NCI-H2107 (cell line): ENCODE results near the gene FRMD4B.

Experiments
- DNase-seq: peaks from one replicate; lab custom pipeline; 2025; lab: John Stamatoyannopoulos, UW

The FRMD4B gene

DNA sequence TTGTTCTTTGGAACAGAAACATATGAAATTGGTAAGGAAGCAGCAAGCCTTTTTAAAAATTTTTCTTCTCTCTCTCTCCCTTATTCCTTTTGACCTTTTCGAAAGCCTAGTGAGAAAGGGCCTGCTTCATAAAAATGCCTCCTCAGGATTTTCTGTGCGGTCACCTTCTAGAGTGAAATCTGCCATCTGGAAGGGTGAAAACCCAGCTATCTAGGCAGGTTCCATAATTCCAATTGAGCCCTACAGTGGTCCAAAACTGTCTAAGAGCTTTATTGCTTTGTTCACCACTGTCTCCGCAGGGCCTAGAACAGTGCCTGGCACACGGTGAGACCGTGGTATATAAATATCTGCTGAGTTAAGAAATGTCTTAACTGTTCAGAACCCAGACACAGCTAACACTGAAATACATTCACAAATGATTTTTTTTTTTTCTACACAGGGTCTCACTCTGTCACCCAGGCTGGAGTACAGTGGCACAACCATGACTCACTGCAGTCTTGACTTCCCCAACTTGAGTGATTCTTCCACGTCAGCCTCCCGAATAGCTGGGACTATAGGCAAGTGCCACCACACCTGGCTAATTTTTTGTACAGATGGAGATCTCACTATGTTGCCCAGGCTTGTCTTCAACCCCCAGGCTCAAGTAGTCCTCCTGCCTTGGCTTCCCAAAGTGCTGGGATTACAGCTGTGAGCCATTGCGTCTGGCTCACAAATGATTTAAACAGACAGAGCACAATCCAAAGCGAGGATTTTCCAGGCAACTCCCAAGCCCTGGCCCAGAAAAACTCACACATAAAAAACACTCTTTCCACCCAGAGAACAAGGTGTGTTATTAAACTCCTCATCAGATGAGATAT is 64.4 kb downstream of the FRMD4B start:
- DNase-seq: no peak

GRCh38 chr3:69320871-69321271 is 65.0 kb downstream of the FRMD4B start:
- no peak for DNase-seq

DNA sequence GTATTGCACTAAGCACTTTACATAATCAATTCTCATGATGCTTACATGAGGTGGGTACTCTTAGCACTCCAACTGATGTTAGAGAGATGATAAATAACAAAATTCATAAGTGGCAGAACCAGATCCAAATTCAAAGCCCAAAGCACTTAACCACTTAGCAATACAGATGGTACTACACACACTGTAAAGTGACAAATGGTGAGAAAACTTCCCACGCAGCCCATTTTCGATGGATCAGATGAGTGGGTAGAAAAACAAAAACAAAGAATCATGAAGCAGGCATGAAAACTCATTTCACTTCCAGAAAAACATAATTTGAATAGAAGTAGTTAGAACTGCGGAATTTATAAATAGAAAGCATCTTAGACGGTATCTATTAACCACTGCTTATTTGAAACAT is 66.2 kb downstream of the FRMD4B start:
- DNase-seq: no peak

GRCh38 chr3:69318410-69318809 is 67.5 kb downstream of the FRMD4B start:
- DNase-seq: no peak

DNA sequence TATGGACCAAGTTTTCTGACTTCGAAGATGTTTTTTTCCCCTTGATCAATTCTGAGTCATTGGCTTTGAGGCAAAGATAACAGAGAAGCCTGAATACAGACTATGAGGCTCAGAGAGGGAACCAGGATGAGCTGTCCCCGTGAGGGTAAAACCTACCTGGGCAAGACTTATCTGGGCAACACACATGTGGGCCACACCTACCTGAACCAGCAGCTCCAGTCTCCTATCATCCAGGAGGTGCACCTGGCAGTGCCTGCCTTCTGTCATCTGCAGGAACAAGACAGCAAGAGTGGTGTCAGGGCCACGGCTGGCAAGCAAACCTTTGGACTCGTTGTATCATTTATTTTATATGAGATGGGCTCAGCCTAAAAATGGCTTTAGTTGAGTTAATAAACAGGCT is 72.6 kb downstream of the FRMD4B start:
- no peak for DNase-seq

DNA sequence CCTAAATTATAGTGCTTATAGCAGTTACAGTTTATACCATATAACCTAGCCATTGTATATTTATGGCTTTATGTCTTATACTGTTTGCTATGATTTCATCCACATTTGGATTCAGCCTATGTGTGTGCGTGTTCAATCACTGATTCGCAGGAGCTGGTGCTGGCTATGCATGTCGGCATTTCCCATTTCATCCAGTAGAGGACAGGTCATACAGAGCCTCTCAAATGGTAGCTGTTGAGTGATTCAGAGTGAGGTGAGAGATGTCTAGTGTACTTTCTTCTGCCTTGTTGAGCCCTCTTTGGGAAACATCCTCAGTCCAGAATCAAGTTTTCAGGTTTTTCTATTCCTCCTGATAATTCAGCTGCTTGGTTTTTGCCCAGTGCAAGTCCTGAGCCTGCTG is 76.1 kb downstream of the FRMD4B start:
- DNase-seq: no peak

DNA sequence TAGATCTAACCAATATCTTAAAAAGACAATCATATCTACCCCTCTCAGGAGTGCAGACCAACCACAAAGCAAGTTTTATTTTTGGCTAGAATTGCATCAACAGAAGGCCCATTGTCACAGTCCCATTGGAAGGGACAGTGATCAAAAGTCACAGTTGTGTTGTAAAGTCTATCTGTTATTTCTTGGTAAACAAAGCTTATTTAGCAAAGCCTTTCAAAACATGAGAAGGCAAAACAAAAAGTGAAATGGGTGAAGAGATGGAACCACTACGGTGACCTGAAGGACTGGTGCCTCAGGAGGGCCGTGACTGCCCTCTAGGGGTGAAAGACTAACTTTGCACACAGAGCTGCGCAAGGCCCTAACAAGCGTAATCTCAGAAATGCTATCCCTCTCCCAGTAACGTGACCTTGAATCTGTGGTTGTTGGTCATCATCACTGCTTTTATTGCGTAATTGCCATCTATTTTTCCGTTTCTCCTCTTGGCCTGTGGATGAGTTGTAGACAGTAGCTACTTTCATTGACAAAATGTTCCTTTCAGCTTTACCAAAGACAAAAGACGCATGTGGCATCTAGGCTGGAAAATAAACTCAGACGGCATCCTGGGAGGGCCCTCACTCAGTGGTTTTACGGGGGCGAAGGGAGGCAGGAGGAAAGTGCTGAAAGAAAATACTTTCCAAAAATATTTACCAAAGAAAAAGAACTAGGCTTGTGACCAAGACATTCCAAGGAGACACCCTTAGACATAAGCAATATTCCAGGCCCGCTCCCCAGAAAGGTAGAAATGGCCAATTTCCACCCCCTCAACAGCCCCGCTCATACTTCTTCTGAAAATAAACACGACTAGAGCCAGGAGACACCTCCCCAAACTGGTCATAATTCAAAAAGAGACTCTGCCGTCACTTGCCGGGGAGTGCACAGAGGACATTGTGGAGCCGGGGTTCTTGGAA is 79.4 kb downstream of the FRMD4B start:
- peak; percentile 26 for DNase-seq

GRCh38 chr3:69305011-69305410 is 80.9 kb downstream of the FRMD4B start:
- DNase-seq: no peak

- DNase-seq: no peak
Observed at GRCh38 chr3:69304396-69304795, 81.5 kb downstream of the FRMD4B start.

DNA sequence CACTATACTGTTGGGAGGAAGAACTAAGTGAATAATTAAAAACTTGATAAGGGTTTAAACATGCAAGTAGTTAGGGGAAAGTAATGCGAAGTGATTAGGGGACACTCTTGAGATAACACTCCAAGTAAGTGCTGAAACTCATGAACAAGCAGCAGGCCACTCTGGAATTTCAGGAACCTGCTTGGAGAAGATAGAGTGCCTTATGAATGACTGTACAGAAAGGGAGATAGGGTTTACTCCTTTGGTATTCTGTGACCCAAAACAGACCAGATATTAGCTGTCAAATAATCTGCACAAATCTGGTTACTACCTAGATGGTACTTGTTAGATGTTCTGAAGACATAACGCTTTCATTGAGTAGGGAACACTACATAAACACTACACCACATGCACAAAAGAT is 85.6 kb downstream of the FRMD4B start:
- DNase-seq: no peak

DNA sequence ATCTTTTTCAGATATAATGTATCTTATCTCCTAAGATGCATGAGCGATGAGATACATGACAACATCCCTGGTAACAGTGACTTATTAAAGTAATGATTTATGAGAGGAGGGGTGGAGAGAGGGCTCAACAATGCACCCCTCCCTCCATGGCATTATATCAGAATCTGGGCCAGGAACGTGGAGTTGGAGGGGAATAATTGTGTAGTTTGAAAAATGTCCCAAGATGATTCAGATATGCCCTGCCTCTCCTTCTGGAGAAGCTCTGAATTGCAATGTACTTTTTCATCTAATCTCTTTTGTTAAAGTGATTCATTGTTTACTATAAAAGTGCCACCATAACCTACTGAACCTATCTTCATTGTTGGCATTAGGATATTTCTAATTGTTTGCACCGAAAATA is 86.5 kb downstream of the FRMD4B start:
- no peak for DNase-seq

GRCh38 chr3:69297501-69297900 is 88.4 kb downstream of the FRMD4B start:
- no peak for DNase-seq

DNA sequence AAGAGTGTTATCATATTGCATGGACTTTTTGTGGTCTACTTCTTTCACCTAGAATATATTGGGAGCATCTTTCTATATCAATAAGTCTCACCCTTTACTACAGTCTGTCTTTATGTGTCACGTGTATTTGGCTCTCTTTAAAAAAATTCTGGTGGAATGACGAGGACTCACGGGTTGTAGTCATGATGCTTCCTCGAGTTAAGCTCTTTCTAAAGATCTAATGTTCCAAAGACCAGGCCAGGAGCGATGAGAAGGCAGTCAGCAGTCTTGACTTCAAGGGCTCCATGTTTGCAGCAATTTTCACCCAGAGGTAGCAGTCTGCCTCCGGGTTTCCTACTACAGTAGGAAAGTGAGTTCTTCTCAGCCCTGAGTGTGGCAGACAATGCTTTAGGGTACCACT is 88.9 kb downstream of the FRMD4B start:
- DNase-seq: no peak

- no peak for DNase-seq
Observed at GRCh38 chr3:69294014-69294766, 91.7 kb downstream of the FRMD4B start.

DNA sequence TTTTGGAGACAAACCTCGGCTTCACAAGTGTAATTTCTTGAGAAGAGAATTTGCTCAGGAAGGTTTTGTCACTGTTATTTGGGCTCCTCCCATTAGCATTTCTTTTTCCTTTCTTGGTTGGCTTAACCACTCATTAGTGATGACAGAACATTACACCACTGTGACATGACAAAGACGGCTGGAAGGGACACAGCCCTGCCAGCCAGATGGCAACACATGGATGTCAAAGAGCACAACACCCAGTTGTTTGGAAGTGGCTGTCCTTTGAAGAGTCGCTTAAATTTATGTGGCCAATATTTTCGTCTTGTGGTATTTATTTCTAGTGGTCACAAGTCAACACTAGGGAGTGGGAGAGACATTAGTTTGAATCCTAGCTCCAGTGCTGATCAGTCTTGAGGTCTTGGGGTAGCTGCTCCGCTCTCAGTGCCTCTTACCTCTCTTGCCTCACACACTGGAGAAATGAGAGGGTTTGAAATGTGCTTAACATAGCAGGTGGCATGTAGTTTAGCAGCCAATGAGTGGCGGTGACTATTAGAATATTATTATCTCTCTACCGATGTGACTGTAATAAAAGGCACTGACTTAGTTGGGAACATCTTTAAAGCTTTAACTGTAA is 92.8 kb downstream of the FRMD4B start:
- no peak for DNase-seq

DNA sequence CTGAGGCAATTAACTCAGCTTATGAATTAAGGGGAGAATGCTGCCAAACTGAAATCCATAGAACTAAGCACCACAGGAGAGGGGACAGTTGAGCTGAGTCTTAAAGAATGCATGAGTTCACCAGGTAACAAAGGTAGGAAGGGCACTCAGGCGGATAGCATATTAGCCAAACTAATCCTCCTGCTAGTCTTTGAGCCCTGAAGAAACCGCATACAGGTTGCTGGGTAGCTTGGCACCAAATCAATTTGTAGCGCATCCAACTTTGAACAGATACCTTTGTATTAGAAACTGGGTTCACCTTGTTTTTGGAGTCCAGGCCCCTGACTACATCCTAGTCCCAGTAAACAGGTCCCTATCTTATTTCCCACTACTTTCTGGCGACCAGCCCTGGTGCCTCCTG is 93.7 kb downstream of the FRMD4B start:
- DNase-seq: peak; percentile 58

DNA sequence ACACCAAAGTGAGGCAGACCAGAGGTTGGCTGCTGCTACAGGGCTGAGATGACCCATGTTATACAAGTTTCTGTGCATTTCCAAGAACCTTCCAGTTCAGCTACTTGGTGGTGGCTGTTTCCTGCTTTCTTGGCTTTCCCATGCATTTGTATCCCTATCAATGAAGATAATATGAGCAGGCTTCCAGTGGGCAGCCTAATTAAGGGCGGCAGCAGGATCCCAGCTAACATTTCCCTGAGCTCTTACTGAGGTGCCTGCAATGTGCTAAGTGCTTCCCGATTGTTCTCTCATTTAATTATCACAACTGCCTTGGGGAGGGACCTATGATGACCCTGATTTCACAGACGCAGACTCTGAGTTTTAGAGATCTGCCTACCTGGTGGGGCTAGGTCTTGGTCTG is 95.5 kb downstream of the FRMD4B start:
- DNase-seq: no peak

DNA sequence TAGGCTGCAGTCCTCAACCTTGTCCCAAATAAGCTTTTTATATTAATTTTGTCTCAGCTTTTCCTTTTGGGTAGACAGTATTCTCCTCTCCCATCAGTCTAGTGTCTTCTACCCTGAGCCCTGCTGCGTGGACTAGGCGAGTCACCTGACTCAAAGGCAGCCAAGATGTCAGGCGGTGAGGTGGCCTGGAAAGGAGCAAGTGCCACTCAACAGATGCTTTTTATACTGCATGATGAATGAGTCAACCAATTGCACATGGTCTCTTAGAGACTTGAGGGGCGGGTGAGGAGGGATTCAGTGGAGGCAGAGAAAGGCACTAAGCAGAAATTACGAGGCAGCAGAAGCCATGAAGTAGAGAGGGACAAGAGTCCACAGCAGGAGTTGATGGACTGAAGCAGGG is 95.9 kb downstream of the FRMD4B start:
- no peak for DNase-seq

DNA sequence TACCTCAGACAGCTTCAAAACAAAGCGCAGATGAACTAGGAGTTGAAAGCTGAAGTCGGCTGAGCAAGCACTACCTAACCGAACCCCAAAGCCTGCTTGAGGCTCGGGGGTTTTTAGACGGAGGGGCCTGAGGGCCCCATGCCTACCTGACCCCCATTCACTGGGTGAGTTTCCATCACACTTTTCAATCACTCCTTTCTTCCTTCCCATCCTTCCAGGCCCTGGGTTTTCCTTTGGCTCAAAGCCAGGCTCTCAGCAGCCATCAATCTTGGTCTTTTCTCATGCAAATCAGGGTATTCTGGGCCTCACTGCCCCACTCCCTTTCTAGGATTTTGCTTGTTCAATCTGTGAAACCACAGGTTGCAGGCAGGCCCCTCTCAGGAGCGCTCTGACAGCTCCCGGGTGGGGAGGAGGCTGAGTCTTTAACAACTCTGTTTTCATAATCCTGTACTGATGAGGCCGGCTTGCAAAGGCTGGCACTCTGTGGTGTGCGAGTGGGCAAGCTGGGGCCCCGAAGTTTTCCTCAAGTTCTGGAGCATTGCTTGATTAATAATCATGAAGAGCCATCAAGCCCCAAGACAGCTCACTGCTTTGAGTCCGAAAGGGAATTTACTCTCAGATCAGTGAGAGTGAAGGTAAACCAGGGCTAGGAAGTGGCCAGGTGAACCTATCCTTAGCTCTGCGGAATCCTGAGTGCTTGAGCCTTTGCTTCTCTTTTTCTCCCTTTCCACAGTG is 97.6 kb downstream of the FRMD4B start:
- peak; percentile 18 for DNase-seq

GRCh38 chr3:69283913-69284611 is 101.8 kb downstream of the FRMD4B start:
- DNase-seq: no peak

GRCh38 chr3:69283496-69283895 is 102.4 kb downstream of the FRMD4B start:
- no peak for DNase-seq
